HepG2 (cell line): ENCODE measurements around the gene ZNF513. TPM values are rescaled to one million over a fixed set of nuclear protein-coding genes. Genes with fewer than 3 reads are reported as not detected.

Experiments used
- ZBTB3 ChIP-seq: sonication (generic); formaldehyde crosslinking; IDR thresholded peaks from 2 replicates; pipeline ENCODE4 v1.4.0; 2020; ENCODE audit warnings: low read depth, mild to moderate bottlenecking, moderate library complexity, missing genetic modification reagents, borderline replicate concordance
- ZBTB44 ChIP-seq: sonication (generic); formaldehyde crosslinking; IDR thresholded peaks from 2 replicates; pipeline ENCODE4 v1.4.0; 2020; ENCODE audit warnings: missing genetic modification reagents
- ZNF224 ChIP-seq: sonication (generic); formaldehyde crosslinking; IDR thresholded peaks from 2 replicates; pipeline ENCODE4 v1.5.0; 2020; ENCODE audit warnings: mild to moderate bottlenecking, missing genetic modification reagents
- ZNF557 ChIP-seq: sonication (generic); formaldehyde crosslinking; IDR thresholded peaks from 2 replicates; pipeline ENCODE4 v1.4.0; 2020; ENCODE audit warnings: missing genetic modification reagents
- polyA plus RNA-seq, 8 experiments: library from polyadenylated mRNA; depleted of rRNA in 3 of 8; stranded (reverse) in 7 of 8; unstranded in 1 of 8; fragments of >200 nt; fragmentation: Illumina TruSeq in 4 of 8; extraction: Trizol in 4 of 8; gene quantifications; 2 replicates each; pipeline versions ENCODE4 v1.2.1 to v1.2.3, GENCODE V29; 2011 to 2016; ENCODE audit warnings: low read depth in 4 of 8, missing spikeins in 1 of 8, mixed read lengths in 1 of 8; ENCODE audit not compliant: insufficient read depth in 1 of 8
- total RNA-seq, 5 experiments: library from RNA; depleted of rRNA; stranded (reverse); fragments of >200 nt; fragmentation: Illumina TruSeq; extraction: Trizol; gene quantifications; 2 replicates each; pipeline ENCODE4 v1.2.3, GENCODE V29; 2016; ENCODE audit warnings: low read depth in 1 of 5
- TF ChIP-seq, protein P1 (sequence below): IDR thresholded peaks from 2 replicates; pipeline ENCODE4 v1.6.1; 2016; ENCODE audit warnings: low read depth, missing genetic modification reagents, missing compliant biosample characterization
- TF ChIP-seq, protein P2 (sequence below): sonication (generic); formaldehyde crosslinking; IDR thresholded peaks from 2 replicates; pipeline ENCODE4 v1.9.0; 2021; ENCODE audit warnings: mild to moderate bottlenecking, missing genetic modification reagents
- TF ChIP-seq, protein P3 (sequence below): sonication (generic); formaldehyde crosslinking; IDR thresholded peaks from 2 replicates; pipeline ENCODE4 v1.8.1; 2023; ENCODE audit warnings: mild to moderate bottlenecking, inconsistent platforms, moderate library complexity, missing genetic modification reagents, borderline replicate concordance

Gene ZNF513
- total and polyA plus RNA-seq, 2 of the 13 experiments (the other 11 are each of a cell fraction or from before 2014, with no cell fraction given), result 4.9 to 6.3 TPM

DNA sequence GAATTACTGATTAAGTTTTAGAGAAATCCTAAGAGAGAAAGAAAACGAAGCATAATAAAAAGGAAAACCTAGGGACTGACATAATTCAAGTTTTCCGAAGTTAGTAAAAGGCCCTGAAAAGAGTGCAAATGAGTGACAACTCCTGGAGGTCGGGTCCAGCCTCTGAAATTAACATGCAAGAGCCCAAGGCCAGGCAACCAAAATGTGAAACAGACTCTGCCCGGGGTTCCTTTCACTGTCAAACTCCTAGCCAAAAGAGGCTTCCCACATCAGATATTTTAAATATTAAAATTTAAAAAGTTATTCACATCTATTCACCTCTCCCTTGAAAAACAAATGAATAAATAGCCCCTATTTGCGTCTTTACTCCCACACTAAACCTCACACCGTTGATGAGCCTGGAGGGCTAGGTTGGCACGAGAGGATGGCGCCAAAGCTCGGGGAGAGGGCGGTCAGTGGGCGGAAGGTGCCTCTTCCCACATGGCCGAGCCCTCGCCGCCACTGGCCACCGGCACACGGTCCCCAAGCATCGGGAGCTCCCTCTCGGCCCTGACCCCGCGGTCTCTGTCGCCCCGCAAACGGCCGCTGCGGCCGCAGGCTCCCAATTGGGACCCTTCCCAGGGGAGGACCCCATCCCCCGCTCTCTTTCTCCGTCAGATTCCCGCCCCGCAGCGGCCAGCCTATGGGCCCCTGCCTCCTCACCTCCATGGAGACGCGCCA is 28.2 kb upstream of the ZNF513 start (continued):
- TF ChIP-seq, protein P1, sequence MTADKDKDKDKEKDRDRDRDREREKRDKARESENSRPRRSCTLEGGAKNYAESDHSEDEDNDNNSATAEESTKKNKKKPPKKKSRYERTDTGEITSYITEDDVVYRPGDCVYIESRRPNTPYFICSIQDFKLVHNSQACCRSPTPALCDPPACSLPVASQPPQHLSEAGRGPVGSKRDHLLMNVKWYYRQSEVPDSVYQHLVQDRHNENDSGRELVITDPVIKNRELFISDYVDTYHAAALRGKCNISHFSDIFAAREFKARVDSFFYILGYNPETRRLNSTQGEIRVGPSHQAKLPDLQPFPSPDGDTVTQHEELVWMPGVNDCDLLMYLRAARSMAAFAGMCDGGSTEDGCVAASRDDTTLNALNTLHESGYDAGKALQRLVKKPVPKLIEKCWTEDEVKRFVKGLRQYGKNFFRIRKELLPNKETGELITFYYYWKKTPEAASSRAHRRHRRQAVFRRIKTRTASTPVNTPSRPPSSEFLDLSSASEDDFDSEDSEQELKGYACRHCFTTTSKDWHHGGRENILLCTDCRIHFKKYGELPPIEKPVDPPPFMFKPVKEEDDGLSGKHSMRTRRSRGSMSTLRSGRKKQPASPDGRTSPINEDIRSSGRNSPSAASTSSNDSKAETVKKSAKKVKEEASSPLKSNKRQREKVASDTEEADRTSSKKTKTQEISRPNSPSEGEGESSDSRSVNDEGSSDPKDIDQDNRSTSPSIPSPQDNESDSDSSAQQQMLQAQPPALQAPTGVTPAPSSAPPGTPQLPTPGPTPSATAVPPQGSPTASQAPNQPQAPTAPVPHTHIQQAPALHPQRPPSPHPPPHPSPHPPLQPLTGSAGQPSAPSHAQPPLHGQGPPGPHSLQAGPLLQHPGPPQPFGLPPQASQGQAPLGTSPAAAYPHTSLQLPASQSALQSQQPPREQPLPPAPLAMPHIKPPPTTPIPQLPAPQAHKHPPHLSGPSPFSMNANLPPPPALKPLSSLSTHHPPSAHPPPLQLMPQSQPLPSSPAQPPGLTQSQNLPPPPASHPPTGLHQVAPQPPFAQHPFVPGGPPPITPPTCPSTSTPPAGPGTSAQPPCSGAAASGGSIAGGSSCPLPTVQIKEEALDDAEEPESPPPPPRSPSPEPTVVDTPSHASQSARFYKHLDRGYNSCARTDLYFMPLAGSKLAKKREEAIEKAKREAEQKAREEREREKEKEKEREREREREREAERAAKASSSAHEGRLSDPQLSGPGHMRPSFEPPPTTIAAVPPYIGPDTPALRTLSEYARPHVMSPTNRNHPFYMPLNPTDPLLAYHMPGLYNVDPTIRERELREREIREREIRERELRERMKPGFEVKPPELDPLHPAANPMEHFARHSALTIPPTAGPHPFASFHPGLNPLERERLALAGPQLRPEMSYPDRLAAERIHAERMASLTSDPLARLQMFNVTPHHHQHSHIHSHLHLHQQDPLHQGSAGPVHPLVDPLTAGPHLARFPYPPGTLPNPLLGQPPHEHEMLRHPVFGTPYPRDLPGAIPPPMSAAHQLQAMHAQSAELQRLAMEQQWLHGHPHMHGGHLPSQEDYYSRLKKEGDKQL, result no peak
- TF ChIP-seq, protein P2, sequence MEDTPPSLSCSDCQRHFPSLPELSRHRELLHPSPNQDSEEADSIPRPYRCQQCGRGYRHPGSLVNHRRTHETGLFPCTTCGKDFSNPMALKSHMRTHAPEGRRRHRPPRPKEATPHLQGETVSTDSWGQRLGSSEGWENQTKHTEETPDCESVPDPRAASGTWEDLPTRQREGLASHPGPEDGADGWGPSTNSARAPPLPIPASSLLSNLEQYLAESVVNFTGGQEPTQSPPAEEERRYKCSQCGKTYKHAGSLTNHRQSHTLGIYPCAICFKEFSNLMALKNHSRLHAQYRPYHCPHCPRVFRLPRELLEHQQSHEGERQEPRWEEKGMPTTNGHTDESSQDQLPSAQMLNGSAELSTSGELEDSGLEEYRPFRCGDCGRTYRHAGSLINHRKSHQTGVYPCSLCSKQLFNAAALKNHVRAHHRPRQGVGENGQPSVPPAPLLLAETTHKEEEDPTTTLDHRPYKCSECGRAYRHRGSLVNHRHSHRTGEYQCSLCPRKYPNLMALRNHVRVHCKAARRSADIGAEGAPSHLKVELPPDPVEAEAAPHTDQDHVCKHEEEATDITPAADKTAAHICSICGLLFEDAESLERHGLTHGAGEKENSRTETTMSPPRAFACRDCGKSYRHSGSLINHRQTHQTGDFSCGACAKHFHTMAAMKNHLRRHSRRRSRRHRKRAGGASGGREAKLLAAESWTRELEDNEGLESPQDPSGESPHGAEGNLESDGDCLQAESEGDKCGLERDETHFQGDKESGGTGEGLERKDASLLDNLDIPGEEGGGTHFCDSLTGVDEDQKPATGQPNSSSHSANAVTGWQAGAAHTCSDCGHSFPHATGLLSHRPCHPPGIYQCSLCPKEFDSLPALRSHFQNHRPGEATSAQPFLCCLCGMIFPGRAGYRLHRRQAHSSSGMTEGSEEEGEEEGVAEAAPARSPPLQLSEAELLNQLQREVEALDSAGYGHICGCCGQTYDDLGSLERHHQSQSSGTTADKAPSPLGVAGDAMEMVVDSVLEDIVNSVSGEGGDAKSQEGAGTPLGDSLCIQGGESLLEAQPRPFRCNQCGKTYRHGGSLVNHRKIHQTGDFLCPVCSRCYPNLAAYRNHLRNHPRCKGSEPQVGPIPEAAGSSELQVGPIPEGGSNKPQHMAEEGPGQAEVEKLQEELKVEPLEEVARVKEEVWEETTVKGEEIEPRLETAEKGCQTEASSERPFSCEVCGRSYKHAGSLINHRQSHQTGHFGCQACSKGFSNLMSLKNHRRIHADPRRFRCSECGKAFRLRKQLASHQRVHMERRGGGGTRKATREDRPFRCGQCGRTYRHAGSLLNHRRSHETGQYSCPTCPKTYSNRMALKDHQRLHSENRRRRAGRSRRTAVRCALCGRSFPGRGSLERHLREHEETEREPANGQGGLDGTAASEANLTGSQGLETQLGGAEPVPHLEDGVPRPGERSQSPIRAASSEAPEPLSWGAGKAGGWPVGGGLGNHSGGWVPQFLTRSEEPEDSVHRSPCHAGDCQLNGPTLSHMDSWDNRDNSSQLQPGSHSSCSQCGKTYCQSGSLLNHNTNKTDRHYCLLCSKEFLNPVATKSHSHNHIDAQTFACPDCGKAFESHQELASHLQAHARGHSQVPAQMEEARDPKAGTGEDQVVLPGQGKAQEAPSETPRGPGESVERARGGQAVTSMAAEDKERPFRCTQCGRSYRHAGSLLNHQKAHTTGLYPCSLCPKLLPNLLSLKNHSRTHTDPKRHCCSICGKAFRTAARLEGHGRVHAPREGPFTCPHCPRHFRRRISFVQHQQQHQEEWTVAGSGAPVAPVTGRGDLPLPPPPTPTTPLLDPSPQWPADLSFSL (CRISPR knock-in tag), result no peak
- TF ChIP-seq ZNF557 (no peak; the same call in 1 of the 2 replicates), ZBTB44 (CRISPR knock-in tag) (0 out of 2 replicates have a peak, but pooled peaks have one; percentile 1), ZBTB3 (CRISPR knock-in tag) (no peak), ZNF224 (CRISPR knock-in tag) (no peak)
- TF ChIP-seq, protein P3, sequence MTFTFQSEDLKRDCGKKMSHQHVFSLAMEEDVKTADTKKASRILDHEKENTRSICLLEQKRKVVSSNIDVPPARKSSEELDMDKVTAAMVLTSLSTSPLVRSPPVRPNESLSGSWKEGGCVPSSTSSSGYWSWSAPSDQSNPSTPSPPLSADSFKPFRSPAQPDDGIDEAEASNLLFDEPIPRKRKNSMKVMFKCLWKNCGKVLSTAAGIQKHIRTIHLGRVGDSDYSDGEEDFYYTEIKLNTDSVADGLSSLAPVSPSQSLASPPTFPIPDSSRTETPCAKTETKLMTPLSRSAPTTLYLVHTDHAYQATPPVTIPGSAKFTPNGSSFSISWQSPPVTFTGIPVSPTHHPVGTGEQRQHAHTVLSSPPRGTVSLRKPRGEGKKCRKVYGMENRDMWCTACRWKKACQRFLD (CRISPR knock-in tag), result 0 out of 2 replicates have a peak, but pooled peaks have one; percentile 19
